Astrocyte of the cerebellum (primary cell): ENCODE results near the gene EDEM2.

Experiments
- DNase-seq: peaks from one replicate; pipeline ENCODE4 v3.0.0-alpha.2; 2011; ENCODE audit warnings: low read depth
- H3K4me3 ChIP-seq: 2 replicates; pipeline ENCODE4 v1.5.1; 2011; ENCODE audit warnings: mild to moderate bottlenecking, low read depth, low read length, moderate library complexity
- CTCF ChIP-seq: IDR thresholded peaks from 2 replicates; pipeline ENCODE4 v1.5.1; 2012; ENCODE audit warnings: low read length, low read depth, moderate library complexity, mild to moderate bottlenecking; ENCODE audit errors: missing control alignments
- in situ Hi-C: cut with HindIII; loops from 2 replicates; pipeline ENCODE4 v1.10.0; 2017; ENCODE audit warnings: low sequenced_read_pairs

Gene EDEM2

GRCh38 chr20:35129647-35130069 is 17.5 kb downstream of the EDEM2 start:
- no peak for DNase-seq
- TF ChIP-seq CTCF, result no peak

DNA sequence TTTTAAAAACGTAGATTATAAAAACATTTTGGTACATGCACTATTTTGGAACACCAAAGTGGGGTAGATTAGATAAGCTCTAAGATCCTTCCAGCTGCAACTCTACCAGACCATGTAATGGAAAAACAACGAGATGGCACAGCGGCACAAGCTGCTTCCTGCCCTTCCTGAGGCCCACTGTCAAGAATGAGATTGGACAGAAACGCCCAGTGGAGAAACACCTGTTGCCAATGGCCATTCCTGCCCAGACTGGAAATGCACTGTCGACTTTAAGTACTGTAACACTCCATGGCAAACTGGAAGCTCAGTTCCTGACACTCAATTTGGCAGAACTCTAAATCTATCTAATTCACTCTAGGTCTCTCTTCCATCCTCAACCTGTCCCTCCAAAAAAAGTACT is 21.4 kb downstream of the EDEM2 start:
- TF ChIP-seq CTCF, result no peak
- in situ Hi-C loops, result no loop called here
- no peak for DNase-seq
- no peak overlapping the region for H3K4me3 ChIP-seq

More at GRCh38 chr20:35129647-35130069, 17.5 kb downstream of the EDEM2 start:
- in situ Hi-C loops, result no loop called here
- no peak overlapping the region for H3K4me3 ChIP-seq

DNA sequence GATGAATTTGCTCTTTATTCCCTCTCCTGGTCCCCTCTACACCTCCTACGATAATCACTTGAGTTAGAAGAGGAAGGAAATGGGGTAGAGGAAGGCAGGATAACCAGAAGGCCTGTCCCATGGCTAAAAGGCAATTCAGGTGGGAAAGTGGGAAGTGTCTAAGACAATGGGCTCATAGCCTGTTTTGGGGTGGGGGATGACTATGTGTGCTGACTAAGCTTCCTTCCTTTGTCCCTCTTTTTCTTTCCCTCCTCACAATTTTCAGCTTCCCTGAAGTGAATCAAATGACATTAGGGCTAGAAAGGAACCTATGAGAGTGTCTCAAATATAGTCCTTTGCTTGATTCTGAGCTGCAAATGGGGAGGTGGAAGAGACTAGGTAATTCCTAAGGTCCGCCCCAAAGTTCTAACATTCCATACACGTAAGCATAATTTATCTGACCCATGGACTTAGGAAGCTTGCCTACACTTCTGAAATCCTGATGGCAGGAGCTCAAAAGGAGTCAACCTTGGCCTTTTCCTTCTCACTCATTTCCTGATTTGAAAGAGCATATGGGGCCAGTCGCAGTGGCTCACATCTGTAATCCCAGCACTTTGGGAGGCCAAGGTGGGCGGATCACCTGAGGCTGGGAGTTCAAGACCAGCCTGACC is 24.3 kb downstream of the EDEM2 start:
- in situ Hi-C loops, result no loop called here
- no peak overlapping the region for H3K4me3 ChIP-seq
- no peak for TF ChIP-seq CTCF
- DNase-seq, result no peak

DNA sequence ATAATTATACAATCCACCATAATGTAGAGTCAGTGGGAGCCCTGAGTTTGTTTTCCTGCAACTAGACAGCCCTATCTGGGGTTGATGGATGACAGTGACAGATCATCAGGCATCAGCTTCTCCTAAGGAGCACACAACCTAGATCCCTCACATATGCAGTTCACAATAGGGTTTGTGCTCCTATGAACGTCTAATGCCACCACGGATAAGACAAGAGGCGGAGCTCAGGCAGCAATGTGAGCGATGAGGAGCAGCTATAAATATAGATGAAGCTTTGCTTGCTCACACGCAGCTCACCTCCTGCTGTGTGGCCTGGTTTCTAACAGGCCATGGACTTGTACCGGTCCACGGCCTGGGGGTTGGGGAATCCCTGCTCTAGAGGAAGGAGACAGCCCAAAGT is 25.9 kb downstream of the EDEM2 start:
- in situ Hi-C loops, result no loop called here
- H3K4me3 ChIP-seq, result no peak overlapping the region
- TF ChIP-seq CTCF, result no peak
- no peak for DNase-seq

DNA sequence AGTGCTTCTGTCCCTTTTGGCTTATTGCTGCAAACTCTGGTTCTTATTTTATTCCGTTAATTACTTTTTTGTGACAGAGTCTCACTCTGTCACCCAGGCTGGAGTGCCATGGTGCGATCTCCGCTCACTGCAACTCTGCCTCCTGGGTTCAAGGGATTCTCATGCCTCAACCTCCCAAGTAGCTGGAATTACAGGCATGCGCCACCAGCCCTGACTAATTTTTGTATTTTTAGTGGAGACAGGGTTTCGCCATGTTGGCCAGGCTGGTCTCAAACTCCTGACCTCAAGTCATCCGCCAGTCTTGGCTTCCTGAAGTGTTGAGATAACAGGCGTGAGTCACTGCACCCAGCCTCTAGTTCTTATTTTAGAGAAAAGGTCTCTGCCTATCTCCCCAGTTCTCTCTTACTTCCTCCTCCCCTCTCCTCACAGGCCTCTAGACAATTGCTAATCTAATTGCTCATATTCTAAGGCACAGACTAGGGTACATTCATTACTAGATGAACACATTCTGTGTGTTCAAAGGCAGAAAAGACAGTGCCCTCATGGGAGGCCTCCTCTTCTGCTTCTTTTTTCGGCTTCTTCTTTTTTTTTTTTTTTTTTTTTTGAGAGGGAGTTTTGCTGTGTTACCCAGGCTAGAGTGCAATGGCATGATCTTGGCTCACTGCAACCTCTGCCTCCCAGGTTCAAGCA is 27.0 kb downstream of the EDEM2 start:
- no peak for TF ChIP-seq CTCF
- DNase-seq, result no peak
- in situ Hi-C loops, result no loop called here
- H3K4me3 ChIP-seq, result no peak overlapping the region

GRCh38 chr20:35117629-35118028 is 29.5 kb downstream of the EDEM2 start:
- no peak overlapping the region for H3K4me3 ChIP-seq
- TF ChIP-seq CTCF, result no peak
- in situ Hi-C loops, result loop anchor here (5.0 kb wide), 1 partner anchor 75 kb away; no protein-coding TSS in a partner anchor
- no peak for DNase-seq
